Gastroesophageal sphincter (tissue), 3 donors: ENCODE results near the gene CREM.

ENCODE experiments used
- CTCF ChIP-seq, 4 experiments: fragments of 200-600 bp in 2 of 4; fragments of 450-650 bp in 2 of 4; sonication (generic) in 1 of 4; IDR thresholded peaks; one replicate each; pipeline ENCODE4 v1.5.1; 2017 to 2019; ENCODE audit warnings: antibody characterized with exemption in 4 of 4, mild to moderate bottlenecking in 2 of 4, moderate library complexity in 2 of 4
- EP300 ChIP-seq: sonication (generic); formaldehyde crosslinking; IDR thresholded peaks from one replicate; pipeline ENCODE4 v1.6.1; 2017; ENCODE audit warnings: antibody characterized with exemption, mild to moderate bottlenecking
- POLR2A ChIP-seq, 2 donors: fragments of 450-650 bp; IDR thresholded peaks; one replicate each; pipeline ENCODE4 v1.6.1; 2017; ENCODE audit warnings: antibody characterized with exemption in 2 of 2, mild to moderate bottlenecking in 2 of 2, moderate library complexity in 1 of 2
- POLR2AphosphoS5 ChIP-seq: sonication (generic); formaldehyde crosslinking; IDR thresholded peaks from one replicate; pipeline ENCODE4 v1.6.1; 2017; ENCODE audit warnings: antibody characterized with exemption

DNA sequence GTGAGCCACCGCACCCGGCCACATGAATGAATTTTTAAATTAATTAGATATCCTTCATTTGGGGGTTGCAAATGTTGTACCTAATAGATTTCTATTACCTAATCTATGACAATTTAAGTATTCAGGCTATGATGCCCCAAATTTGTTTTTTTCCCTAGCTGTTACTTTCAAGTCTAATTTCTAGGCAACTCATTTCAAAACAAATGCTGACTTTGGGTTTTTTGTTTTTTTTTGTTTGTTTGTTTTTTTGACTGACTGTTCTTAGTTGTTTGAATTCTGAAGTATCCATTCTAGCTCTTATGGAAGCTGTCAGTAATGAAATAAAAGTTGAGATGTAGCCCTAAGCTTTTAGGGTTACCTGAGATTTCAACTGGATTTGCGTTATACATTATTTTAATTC is 62.3 kb downstream of the CREM start:
- TF ChIP-seq CTCF (IDR thresholded peaks at IDR 0.05) (no peak), POLR2AphosphoS5 (no peak), POLR2A (IDR thresholded peaks at IDR 0.05) (no peak), EP300 (no peak)
